DMS53 treated with DMSO at 0.1 percent for 48 hours (cell line): ENCODE data around the gene BHLHE23.

Experiments used
- DNase-seq: peaks from one replicate; lab custom pipeline; 2025; ENCODE audit not compliant: unreplicated experiment; lab: John Stamatoyannopoulos, UW

The BHLHE23 gene

GRCh38 chr20:62975251-62975760 lies 31.5 kb downstream of the BHLHE23 start:
- no peak for DNase-seq

GRCh38 chr20:62972845-62973745 lies 33.7 kb downstream of the BHLHE23 start:
- DNase-seq = no peak

- DNase-seq = peak; percentile 36
Measured at GRCh38 chr20:62971950-62972844, 34.6 kb downstream of the BHLHE23 start.

- DNase-seq = no peak
Measured at GRCh38 chr20:62971211-62971949, 35.4 kb downstream of the BHLHE23 start.

GRCh38 chr20:62970307-62971210 lies 36.2 kb downstream of the BHLHE23 start:
- no peak for DNase-seq

GRCh38 chr20:62969939-62970306 lies 36.8 kb downstream of the BHLHE23 start:
- DNase-seq = no peak

GRCh38 chr20:62969179-62969760 lies 37.5 kb downstream of the BHLHE23 start:
- no peak for DNase-seq

- no peak for DNase-seq
Measured at GRCh38 chr20:62968378-62969178, 38.2 kb downstream of the BHLHE23 start.

- no peak for DNase-seq
Measured at GRCh38 chr20:62967628-62968351, 39.0 kb downstream of the BHLHE23 start.

GRCh38 chr20:62967149-62967501 lies 39.6 kb downstream of the BHLHE23 start:
- DNase-seq = no peak

- no peak for DNase-seq
Measured at GRCh38 chr20:62966212-62967148, 40.3 kb downstream of the BHLHE23 start.

- no peak for DNase-seq
Measured at GRCh38 chr20:62965363-62965771, 41.4 kb downstream of the BHLHE23 start.

- DNase-seq = no peak
Measured at GRCh38 chr20:62964700-62965099, 42.1 kb downstream of the BHLHE23 start.

- DNase-seq = no peak
Measured at GRCh38 chr20:62963614-62964397, 43.0 kb downstream of the BHLHE23 start.

- no peak for DNase-seq
Measured at GRCh38 chr20:62962891-62963613, 43.7 kb downstream of the BHLHE23 start.
